H1 (cell line): ENCODE data around the gene MYLK3. TPM values are rescaled to one million over a fixed set of nuclear protein-coding genes. Genes with fewer than 3 reads are reported as not detected.

ENCODE experiments used
- CTCF ChIA-PET: fragments of 300-600 bp; sonication (Branson Sonifier 250); formaldehyde crosslinking; loops from one replicate; lab custom pipeline; 2021; ENCODE audit not compliant: partially characterized antibody; lab: Charles Lee
- POLR2A ChIA-PET: fragments of 300-600 bp; sonication (Branson Sonifier 250); formaldehyde crosslinking; loops from one replicate; lab custom pipeline; 2021; ENCODE audit warnings: inconsistent platforms; ENCODE audit not compliant: partially characterized antibody; lab: Charles Lee
- DNase-seq, 2 experiments: peaks; one replicate each; pipeline versions ENCODE4 v3.0.0 to v3.0.0-alpha.2; 2010 to 2022; ENCODE audit warnings: low spot score in 2 of 2, low read depth in 1 of 2, mixed read lengths in 1 of 2
- FAIRE-seq: peaks from 2 replicates; lab custom pipeline; 2011; peaks lifted over from hg19 to GRCh38; lab: Jason Lieb, UNC
- H2AFZ ChIP-seq: 2 replicates; pipeline ENCODE4 v1.8.1; 2012; ENCODE audit warnings: low read length, inconsistent platforms
- H2AK5ac ChIP-seq: 2 replicates; pipeline ENCODE4 v1.6.1; 2013; ENCODE audit warnings: low read depth, low read length
- H2BK120ac ChIP-seq: replicated peaks from 2 replicates; pipeline ENCODE3; 2013; ENCODE audit warnings: low read depth, low read length, inconsistent platforms
- H2BK12ac ChIP-seq: 2 replicates; pipeline ENCODE4 v1.6.1; 2013; ENCODE audit warnings: low read depth, low read length
- H2BK15ac ChIP-seq: 2 replicates; pipeline ENCODE4 v1.6.1; 2013; ENCODE audit warnings: low read length
- H2BK20ac ChIP-seq: 2 replicates; pipeline ENCODE4 v1.6.1; 2013; ENCODE audit warnings: low read length
- H2BK5ac ChIP-seq: 2 replicates; pipeline ENCODE4 v1.6.1; 2013; ENCODE audit warnings: low read depth, low read length
- H3K14ac ChIP-seq: 2 replicates; pipeline ENCODE4 v1.6.1; 2013; ENCODE audit warnings: inconsistent platforms; ENCODE audit not compliant: insufficient read length
- H3K18ac ChIP-seq: 2 replicates; pipeline ENCODE4 v1.6.1; 2013; ENCODE audit warnings: low read length; ENCODE audit errors: extremely low read depth
- H3K23ac ChIP-seq: 2 replicates; pipeline ENCODE4 v1.6.1; 2013; ENCODE audit warnings: inconsistent platforms; ENCODE audit not compliant: insufficient read length
- H3K23me2 ChIP-seq: 2 replicates; pipeline ENCODE4 v1.6.1; 2013; ENCODE audit warnings: low read depth, low read length
- H3K27ac ChIP-seq: 2 replicates; pipeline ENCODE4 v1.6.1; 2011; ENCODE audit warnings: low read depth, low read length, inconsistent platforms
- H3K27me3 ChIP-seq, 4 experiments: replicated peaks in 1 of 4; 1 replicate in 1 of 4; 2 replicates in 3 of 4; pipeline versions ENCODE4 v1.6.1 to v1.8.1; 2011 to 2013; ENCODE audit warnings: low read length in 3 of 4, mild to moderate bottlenecking in 3 of 4, inconsistent platforms in 2 of 4, mixed read lengths in 2 of 4, moderate library complexity in 1 of 4; ENCODE audit not compliant: control insufficient read depth in 3 of 4, insufficient read depth in 3 of 4; ENCODE audit errors: extremely low read depth in 1 of 4
- H3K36me3 ChIP-seq, 4 experiments: 2 replicates each; pipeline versions ENCODE4 v1.6.1 to v1.8.1; 2011 to 2013; ENCODE audit warnings: mild to moderate bottlenecking in 4 of 4, low read length in 3 of 4, moderate library complexity in 2 of 4, control low read depth in 1 of 4, inconsistent platforms in 1 of 4; ENCODE audit not compliant: insufficient read depth in 4 of 4, control insufficient read depth in 2 of 4
- H3K4ac ChIP-seq: replicated peaks from 2 replicates; pipeline ENCODE3; 2013; ENCODE audit warnings: low read length, low read depth, mixed read lengths, inconsistent platforms; ENCODE audit not compliant: insufficient read length
- H3K4me1 ChIP-seq, 4 experiments: replicated peaks in 1 of 4; 1 replicate in 1 of 4; 2 replicates in 3 of 4; pipeline versions ENCODE4 v1.6.1 to v1.8.1; 2011 to 2013; ENCODE audit warnings: low read length in 3 of 4, inconsistent platforms in 2 of 4, mixed read lengths in 1 of 4; ENCODE audit not compliant: insufficient read depth in 4 of 4, control insufficient read depth in 3 of 4
- H3K4me2 ChIP-seq, 2 experiments: 2 replicates each; pipeline versions ENCODE4 v1.6.1 to v1.8.1; 2011 to 2013; ENCODE audit warnings: low read depth in 2 of 2, low read length in 2 of 2, control low read depth in 1 of 2, inconsistent platforms in 1 of 2, mild to moderate bottlenecking in 1 of 2; ENCODE audit not compliant: insufficient read depth in 1 of 2
- H3K4me3 ChIP-seq, 4 experiments: fragments of 200-600, 300-600 bp in 1 of 4; sonication (generic), shearing (Covaris generic), sonication (Bioruptor Twin) in 1 of 4; 2 replicates each; pipeline versions ENCODE4 v1.5.1 to v1.8.1; 2011 to 2016; ENCODE audit warnings: low read length in 4 of 4, low read depth in 3 of 4, control low read depth in 2 of 4, inconsistent platforms in 2 of 4, mild to moderate bottlenecking in 2 of 4, mixed read lengths in 1 of 4, moderate library complexity in 1 of 4; ENCODE audit not compliant: insufficient read depth in 2 of 4; ENCODE audit errors: extremely low read depth in 1 of 4
- H3K56ac ChIP-seq: replicated peaks from 2 replicates; pipeline ENCODE3; 2013; ENCODE audit warnings: low read depth, mild to moderate bottlenecking, mixed read lengths, low read length, inconsistent platforms; ENCODE audit not compliant: insufficient read length
- H3K79me1 ChIP-seq: 2 replicates; pipeline ENCODE4 v1.6.1; 2013; ENCODE audit warnings: low read depth, low read length, control low read depth
- H3K79me2 ChIP-seq, 2 experiments: 2 replicates each; pipeline versions ENCODE4 v1.6.1 to v1.8.1; 2012 to 2013; ENCODE audit warnings: low read length in 2 of 2, mild to moderate bottlenecking in 2 of 2, inconsistent platforms in 1 of 2; ENCODE audit not compliant: insufficient read depth in 2 of 2, control insufficient read depth in 1 of 2
- H3K9ac ChIP-seq, 4 experiments: replicated peaks in 1 of 4; 1 replicate in 1 of 4; 2 replicates in 3 of 4; pipeline versions ENCODE4 v1.6.1 to v1.8.1; 2011 to 2013; ENCODE audit warnings: low read depth in 3 of 4, low read length in 3 of 4, control low read depth in 2 of 4, mild to moderate bottlenecking in 2 of 4, moderate library complexity in 2 of 4, inconsistent platforms in 1 of 4; ENCODE audit errors: extremely low read depth in 1 of 4
- H3K9me3 ChIP-seq, 2 experiments: 2 replicates each; pipeline versions ENCODE4 v1.6.1 to v1.8.1; 2012 to 2013; ENCODE audit warnings: mild to moderate bottlenecking in 2 of 2, moderate library complexity in 2 of 2, control low read depth in 1 of 2, inconsistent platforms in 1 of 2, low read depth in 1 of 2, low read length in 1 of 2, mixed read lengths in 1 of 2; ENCODE audit not compliant: insufficient read depth in 2 of 2
- H4K20me1 ChIP-seq, 2 experiments: replicated peaks in 1 of 2; 2 replicates each; pipeline versions ENCODE3 to v1.8.1; 2011 to 2013; ENCODE audit warnings: inconsistent platforms in 2 of 2, low read length in 2 of 2, mild to moderate bottlenecking in 1 of 2; ENCODE audit not compliant: insufficient read depth in 2 of 2, control insufficient read depth in 1 of 2
- H4K5ac ChIP-seq: 2 replicates; pipeline ENCODE4 v1.6.1; 2013; ENCODE audit warnings: low read length, low read depth, mixed read lengths, inconsistent platforms; ENCODE audit not compliant: insufficient read length
- H4K8ac ChIP-seq: 2 replicates; pipeline ENCODE4 v1.8.0; 2013; ENCODE audit warnings: mild to moderate bottlenecking, moderate library complexity, low read length, inconsistent platforms; ENCODE audit not compliant: insufficient read depth; ENCODE audit errors: extremely low read depth
- H4K91ac ChIP-seq: replicated peaks from 2 replicates; pipeline ENCODE3; 2013; ENCODE audit warnings: low read length, mixed read lengths, inconsistent platforms; ENCODE audit not compliant: insufficient read length
- EP300 ChIP-seq, 2 experiments: IDR thresholded peaks; 1 replicate in 1 of 2; 2 replicates in 1 of 2; pipeline ENCODE4 v1.6.1; 2011 to 2012; ENCODE audit warnings: low read depth in 2 of 2, low read length in 2 of 2, mild to moderate bottlenecking in 2 of 2, borderline replicate concordance in 1 of 2, inconsistent platforms in 1 of 2, moderate library complexity in 1 of 2
- KDM4A ChIP-seq: IDR thresholded peaks from one replicate; pipeline ENCODE4 v1.7.1; 2012; ENCODE audit warnings: low read depth, mild to moderate bottlenecking, moderate library complexity, low read length, inconsistent platforms; ENCODE audit not compliant: severe bottlenecking
- MAX ChIP-seq: IDR thresholded peaks from 2 replicates; pipeline ENCODE4 v1.6.1; 2012; ENCODE audit warnings: inconsistent platforms
- POLR2AphosphoS5 ChIP-seq: IDR thresholded peaks from 2 replicates; pipeline ENCODE4 v1.6.1; 2011; ENCODE audit warnings: low read depth, low read length
- RXRA ChIP-seq: IDR thresholded peaks from 2 replicates; pipeline ENCODE4 v1.6.1; 2011; ENCODE audit warnings: low read depth, mild to moderate bottlenecking, low read length, moderate library complexity; ENCODE audit not compliant: insufficient read depth
- SIRT6 ChIP-seq: IDR thresholded peaks from one replicate; pipeline ENCODE4 v1.7.1; 2012; ENCODE audit warnings: low read length, inconsistent platforms
- TCF12 ChIP-seq: IDR thresholded peaks from 2 replicates; pipeline ENCODE4 v1.6.1; 2011; ENCODE audit warnings: low read depth, mild to moderate bottlenecking, low read length
- WGBS, 2 experiments: shearing (Covaris generic) in 1 of 2; methylation state at CpG; one replicate each; pipeline versions ENCODE4 v1.1.6 to v1.1.7; 2013 to 2015; ENCODE audit warnings: low lambda C conversion rate in 2 of 2, mixed read lengths in 2 of 2, inconsistent platforms in 1 of 2, low coverage in 1 of 2, missing lambda C conversion rate in 1 of 2; ENCODE audit not compliant: insufficient replicate concordance in 2 of 2, insufficient coverage in 1 of 2, insufficient read length in 1 of 2; ENCODE audit errors: extremely low coverage in 1 of 2, missing lambda C conversion rate in 1 of 2; 5-methylcytosine and 5-hydroxymethylcytosine counted together
- polyA plus RNA-seq, 7 experiments: library from polyadenylated mRNA; depleted of rRNA in 3 of 7; stranded (reverse) in 5 of 7; unstranded in 2 of 7; fragments of >200 nt in 5 of 7; fragments of 200-250 nt in 2 of 7; gene quantifications; 1 replicate in 5 of 7; 2 replicates in 1 of 7; 4 replicates in 1 of 7; pipeline versions ENCODE4 v1.2.1 to v1.2.3, GENCODE V29; 2011 to 2013; ENCODE audit warnings: missing spikeins in 2 of 7, mixed read lengths in 2 of 7
- total RNA-seq: library from RNA; stranded (reverse); fragmentation: NEBNext Ultra II Directional; extraction: Animal tissue kit (Norgen Biotek cat#: 25700); gene quantifications from 2 replicates; pipeline ENCODE4 v1.2.1, GENCODE V29; 2021

MYLK3 gene
- total and polyA plus RNA-seq, 2 of the 8 experiments (the other 6 are each of a cell fraction or from before 2014, with no cell fraction given), result 0.14 to 0.35 TPM

- Histone ChIP-seq H2BK20ac (no peak overlapping the region), H4K8ac (no peak overlapping the region), H3K23ac (no peak overlapping the region), H3K79me1 (no peaks in the 10 kb centered on the region), H3K9me3 (no peaks in the 10 kb centered on the region), H3K23me2 (no peaks in the 10 kb centered on the region), H3K56ac (no peak overlapping the region), H4K91ac (no peak overlapping the region), H3K79me2 (no peaks in the 10 kb centered on the region), H3K27me3 (no peaks in the 10 kb centered on the region), H3K9ac (no peak overlapping the region), H3K14ac (no peak overlapping the region), H4K20me1 (no peaks in the 10 kb centered on the region), H2BK12ac (no peak overlapping the region), H3K4me2 (no peak overlapping the region), H4K5ac (no peak overlapping the region), H2BK15ac (no peak overlapping the region), H3K18ac (no peak overlapping the region), H2BK120ac (no peak overlapping the region), H2BK5ac (no peak overlapping the region), H2AK5ac (no peak overlapping the region), H2AFZ (no peak overlapping the region), H3K4me1 (no peaks in the 10 kb centered on the region), H3K4me3 (no peak overlapping the region), H3K4ac (no peak overlapping the region), H3K36me3 (no peaks in the 10 kb centered on the region), H3K27ac (no peak overlapping the region; the same call in 1 of the 2 replicates)
- ChIA-PET CTCF (interaction anchor here (0.7 to 2.0 kb wide), 4 partner anchors 9 to 65 kb away, joined by 3 to 5 read pairs (median 4); no protein-coding TSS in a partner anchor), POLR2A (interaction anchor here (1.1 kb wide), 1 partner anchor 45 kb away, joined by 3 read pairs; no protein-coding TSS in a partner anchor)
- FAIRE-seq (no peak), DNase-seq (no peak)
- 89% methylated on average over 12 of the region's 12 CpGs; no CpG with 5 or more reads in 1 of the 2 experiments for WGBS, 2 experiments
- TF ChIP-seq EP300 (IDR thresholded peaks at IDR 0.05; ENCODE audit: borderline replicate concordance in 1 of 2, low read depth in 2 of 2, low read length in 2 of 2), result no peak
- TF ChIP-seq SIRT6, result no peak
- TF ChIP-seq MAX, result no peak
- TF ChIP-seq TCF12, result no peak
- no peak for TF ChIP-seq POLR2AphosphoS5
- TF ChIP-seq RXRA, result no peak
- TF ChIP-seq KDM4A, result no peak
These were observed 11.4 kb downstream of the MYLK3 start for GRCh38 chr16:46736695-46737094.
